ENCODE data around the gene RIPK4. TPM values are rescaled to one million over a fixed set of nuclear protein-coding genes. Genes with fewer than 3 reads are reported as not detected.

Gene RIPK4
- total RNA-seq, 2 experiments from 2014 or later, result 0.62 to 0.76 TPM

- H3K36me3 Mint-ChIP-seq, result no peaks in the 10 kb centered on the region
- peaks cover 26% of the 10 kb centered on the region for H3K4me1 Mint-ChIP-seq
- peak overlapping the region; percentile 73 for H3K4me3 Mint-ChIP-seq
- H3K27me3 Mint-ChIP-seq, result peaks cover 68% of the 10 kb centered on the region
- no peak overlapping the region for H3K27ac Mint-ChIP-seq
- peaks cover 3% of the 10 kb centered on the region for H3K9me3 Mint-ChIP-seq
- DNase-seq, result peak; percentile 26
These were observed 1.7 kb upstream of the RIPK4 start for GRCh38 chr21:41768437-41769042.

GRCh38 chr21:41767606-41768436 lies 969 bp upstream of the RIPK4 start:
- H3K27me3 Mint-ChIP-seq, result peaks cover 68% of the 10 kb centered on the region
- no peaks in the 10 kb centered on the region for H3K36me3 Mint-ChIP-seq
- H3K4me1 Mint-ChIP-seq, result peaks cover 30% of the 10 kb centered on the region
- peak overlapping the region; percentile 73 for H3K4me3 Mint-ChIP-seq
- DNase-seq, result no peak
- no peak overlapping the region for H3K27ac Mint-ChIP-seq
- peaks cover 3% of the 10 kb centered on the region for H3K9me3 Mint-ChIP-seq

- H3K9me3 Mint-ChIP-seq, result peaks cover 3% of the 10 kb centered on the region
- H3K27me3 Mint-ChIP-seq, result peaks cover 78% of the 10 kb centered on the region
- no peaks in the 10 kb centered on the region for H3K36me3 Mint-ChIP-seq
- no peak for DNase-seq
- peak overlapping the region; percentile 73 for H3K4me3 Mint-ChIP-seq
- peaks cover 37% of the 10 kb centered on the region for H3K4me1 Mint-ChIP-seq
- H3K27ac Mint-ChIP-seq, result no peak overlapping the region
These were observed 624 bp downstream of the RIPK4 start for GRCh38 chr21:41765973-41766882.

- Mint-ChIP-seq H3K36me3 (no peaks in the 10 kb centered on the region), H3K4me3 (peak overlapping the region; percentile 47), H3K9me3 (peaks cover 3% of the 10 kb centered on the region), H3K4me1 (peaks cover 38% of the 10 kb centered on the region), H3K27ac (no peak overlapping the region), H3K27me3 (peaks cover 86% of the 10 kb centered on the region)
- DNase-seq, result no peak
These were observed 1.4 kb downstream of the RIPK4 start for GRCh38 chr21:41765420-41765821.

GRCh38 chr21:41764558-41765419 lies 2.1 kb downstream of the RIPK4 start:
- DNase-seq, result no peak
- no peak overlapping the region for H3K27ac Mint-ChIP-seq
- H3K36me3 Mint-ChIP-seq, result no peaks in the 10 kb centered on the region
- H3K9me3 Mint-ChIP-seq, result peaks cover 3% of the 10 kb centered on the region
- no peak overlapping the region for H3K4me3 Mint-ChIP-seq
- peaks cover 84% of the 10 kb centered on the region for H3K27me3 Mint-ChIP-seq
- H3K4me1 Mint-ChIP-seq, result peaks cover 38% of the 10 kb centered on the region

- Mint-ChIP-seq H3K27ac (no peak overlapping the region), H3K4me3 (no peak overlapping the region), H3K9me3 (peaks cover 2% of the 10 kb centered on the region), H3K27me3 (peaks cover 77% of the 10 kb centered on the region), H3K4me1 (peaks cover 36% of the 10 kb centered on the region), H3K36me3 (no peaks in the 10 kb centered on the region)
- DNase-seq, result no peak
These were observed 2.9 kb downstream of the RIPK4 start for GRCh38 chr21:41763996-41764395.

GRCh38 chr21:41763398-41763931 lies 3.4 kb downstream of the RIPK4 start:
- peaks cover 31% of the 10 kb centered on the region for H3K4me1 Mint-ChIP-seq
- no peak overlapping the region for H3K4me3 Mint-ChIP-seq
- H3K36me3 Mint-ChIP-seq, result no peaks in the 10 kb centered on the region
- peaks cover 72% of the 10 kb centered on the region for H3K27me3 Mint-ChIP-seq
- H3K9me3 Mint-ChIP-seq, result no peaks in the 10 kb centered on the region
- DNase-seq, result no peak
- H3K27ac Mint-ChIP-seq, result no peak overlapping the region

- Mint-ChIP-seq H3K27me3 (peaks cover 65% of the 10 kb centered on the region), H3K4me1 (peaks cover 25% of the 10 kb centered on the region), H3K27ac (no peak overlapping the region), H3K9me3 (no peaks in the 10 kb centered on the region), H3K36me3 (no peaks in the 10 kb centered on the region), H3K4me3 (no peak overlapping the region)
- DNase-seq, result no peak
These were observed 4.1 kb downstream of the RIPK4 start for GRCh38 chr21:41762753-41763152.

GRCh38 chr21:41761934-41762635 lies 4.8 kb downstream of the RIPK4 start:
- peaks cover 18% of the 10 kb centered on the region for H3K4me1 Mint-ChIP-seq
- H3K27me3 Mint-ChIP-seq, result peaks cover 58% of the 10 kb centered on the region
- no peak overlapping the region for H3K4me3 Mint-ChIP-seq
- no peaks in the 10 kb centered on the region for H3K9me3 Mint-ChIP-seq
- H3K36me3 Mint-ChIP-seq, result no peaks in the 10 kb centered on the region
- H3K27ac Mint-ChIP-seq, result no peak overlapping the region
- no peak for DNase-seq

GRCh38 chr21:41761211-41761933 lies 5.5 kb downstream of the RIPK4 start:
- Mint-ChIP-seq H3K27me3 (peaks cover 56% of the 10 kb centered on the region), H3K4me3 (no peak overlapping the region), H3K9me3 (no peaks in the 10 kb centered on the region)

GRCh38 chr21:41760411-41760810 lies 6.4 kb downstream of the RIPK4 start:
- no peak for DNase-seq
- H3K9me3 Mint-ChIP-seq, result no peaks in the 10 kb centered on the region
- H3K4me1 Mint-ChIP-seq, result peaks cover 16% of the 10 kb centered on the region
- H3K36me3 Mint-ChIP-seq, result no peaks in the 10 kb centered on the region
- no peak overlapping the region for H3K27ac Mint-ChIP-seq
- H3K27me3 Mint-ChIP-seq, result peaks cover 51% of the 10 kb centered on the region
- no peak overlapping the region for H3K4me3 Mint-ChIP-seq

More at GRCh38 chr21:41761211-41761933, 5.5 kb downstream of the RIPK4 start:
- Mint-ChIP-seq H3K4me1 (peaks cover 17% of the 10 kb centered on the region), H3K36me3 (no peaks in the 10 kb centered on the region), H3K27ac (no peak overlapping the region)
- no peak for DNase-seq

GRCh38 chr21:41759926-41760325 lies 6.9 kb downstream of the RIPK4 start:
- peaks cover 15% of the 10 kb centered on the region for H3K4me1 Mint-ChIP-seq
- peaks cover 46% of the 10 kb centered on the region for H3K27me3 Mint-ChIP-seq
- no peak overlapping the region for H3K4me3 Mint-ChIP-seq
- no peak overlapping the region for H3K27ac Mint-ChIP-seq
- no peaks in the 10 kb centered on the region for H3K9me3 Mint-ChIP-seq
- no peaks in the 10 kb centered on the region for H3K36me3 Mint-ChIP-seq
- DNase-seq, result no peak

GRCh38 chr21:41759214-41759840 lies 7.5 kb downstream of the RIPK4 start:
- Mint-ChIP-seq H3K36me3 (no peaks in the 10 kb centered on the region), H3K27ac (no peak overlapping the region), H3K4me3 (no peak overlapping the region), H3K27me3 (peaks cover 41% of the 10 kb centered on the region), H3K4me1 (peaks cover 15% of the 10 kb centered on the region), H3K9me3 (no peaks in the 10 kb centered on the region)
- DNase-seq, result no peak

Measured in activated naive CD8-positive, alpha-beta T cell treated with anti-CD3 and anti-CD28 coated beads for 36 hours (primary cell).